ENCODE results near the gene POC1A. TPM values are rescaled to one million over a fixed set of nuclear protein-coding genes. Genes with fewer than 3 reads are reported as not detected.

Gene POC1A
- total and polyA plus RNA-seq, 7 donors, result 0.66 to 15.8 (median 1.7) TPM

DNA sequence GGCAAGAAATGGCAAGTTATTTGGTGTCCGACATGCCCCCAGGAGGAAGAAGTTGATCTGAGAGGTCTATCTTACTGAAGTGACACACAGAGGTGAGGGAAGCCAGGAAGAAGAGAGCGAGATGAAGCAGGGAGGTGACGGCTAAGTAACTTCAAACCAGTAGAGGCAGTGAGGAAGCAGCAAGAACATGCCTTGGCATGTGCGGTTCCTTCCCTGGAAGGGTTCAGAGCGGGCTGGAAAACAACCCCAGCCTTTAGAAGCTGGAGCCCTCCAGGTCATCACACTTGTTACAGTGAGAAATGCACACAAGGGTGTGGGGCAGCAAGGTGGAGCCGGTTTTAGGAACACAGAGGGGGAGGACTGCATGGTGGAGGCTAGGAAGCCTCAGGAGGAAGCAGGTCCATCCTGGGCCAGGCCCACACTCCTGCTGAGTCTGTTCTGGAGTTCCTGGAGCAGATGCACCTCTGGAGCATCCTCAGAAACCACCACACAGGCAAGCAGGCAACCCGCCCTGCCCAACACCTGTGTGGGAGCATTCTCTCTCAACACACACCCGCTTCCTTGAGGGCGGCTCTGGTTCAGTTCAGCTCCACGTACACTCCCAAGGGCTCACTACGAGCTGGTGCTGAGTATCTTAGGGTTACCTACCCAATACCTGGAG is 47.1 kb downstream of the POC1A start:
- Histone ChIP-seq H3K4me3 (no peak overlapping the region), H3K27ac (no peak overlapping the region), H3K4me1 (peaks cover 0 to 5% (median 4%) of the 10 kb centered on the region in 4 donors), H3K36me3 (no peaks in the 10 kb centered on the region), H3K27me3 (no peaks in the 10 kb centered on the region), H3K9me3 (no peaks in the 10 kb centered on the region)
- intact Hi-C loops (cut with DNase I), result no loop called here
- no peak for TF ChIP-seq POLR2AphosphoS5 (IDR thresholded peaks at IDR 0.05)
- TF ChIP-seq, protein P1, sequence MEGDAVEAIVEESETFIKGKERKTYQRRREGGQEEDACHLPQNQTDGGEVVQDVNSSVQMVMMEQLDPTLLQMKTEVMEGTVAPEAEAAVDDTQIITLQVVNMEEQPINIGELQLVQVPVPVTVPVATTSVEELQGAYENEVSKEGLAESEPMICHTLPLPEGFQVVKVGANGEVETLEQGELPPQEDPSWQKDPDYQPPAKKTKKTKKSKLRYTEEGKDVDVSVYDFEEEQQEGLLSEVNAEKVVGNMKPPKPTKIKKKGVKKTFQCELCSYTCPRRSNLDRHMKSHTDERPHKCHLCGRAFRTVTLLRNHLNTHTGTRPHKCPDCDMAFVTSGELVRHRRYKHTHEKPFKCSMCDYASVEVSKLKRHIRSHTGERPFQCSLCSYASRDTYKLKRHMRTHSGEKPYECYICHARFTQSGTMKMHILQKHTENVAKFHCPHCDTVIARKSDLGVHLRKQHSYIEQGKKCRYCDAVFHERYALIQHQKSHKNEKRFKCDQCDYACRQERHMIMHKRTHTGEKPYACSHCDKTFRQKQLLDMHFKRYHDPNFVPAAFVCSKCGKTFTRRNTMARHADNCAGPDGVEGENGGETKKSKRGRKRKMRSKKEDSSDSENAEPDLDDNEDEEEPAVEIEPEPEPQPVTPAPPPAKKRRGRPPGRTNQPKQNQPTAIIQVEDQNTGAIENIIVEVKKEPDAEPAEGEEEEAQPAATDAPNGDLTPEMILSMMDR (IDR thresholded peaks at IDR 0.05), result no peak
- peak; percentile 27 for DNase-seq
- 91 to 94% methylated on average over 11 of the region's 11 CpGs for WGBS, 2 donors

DNA sequence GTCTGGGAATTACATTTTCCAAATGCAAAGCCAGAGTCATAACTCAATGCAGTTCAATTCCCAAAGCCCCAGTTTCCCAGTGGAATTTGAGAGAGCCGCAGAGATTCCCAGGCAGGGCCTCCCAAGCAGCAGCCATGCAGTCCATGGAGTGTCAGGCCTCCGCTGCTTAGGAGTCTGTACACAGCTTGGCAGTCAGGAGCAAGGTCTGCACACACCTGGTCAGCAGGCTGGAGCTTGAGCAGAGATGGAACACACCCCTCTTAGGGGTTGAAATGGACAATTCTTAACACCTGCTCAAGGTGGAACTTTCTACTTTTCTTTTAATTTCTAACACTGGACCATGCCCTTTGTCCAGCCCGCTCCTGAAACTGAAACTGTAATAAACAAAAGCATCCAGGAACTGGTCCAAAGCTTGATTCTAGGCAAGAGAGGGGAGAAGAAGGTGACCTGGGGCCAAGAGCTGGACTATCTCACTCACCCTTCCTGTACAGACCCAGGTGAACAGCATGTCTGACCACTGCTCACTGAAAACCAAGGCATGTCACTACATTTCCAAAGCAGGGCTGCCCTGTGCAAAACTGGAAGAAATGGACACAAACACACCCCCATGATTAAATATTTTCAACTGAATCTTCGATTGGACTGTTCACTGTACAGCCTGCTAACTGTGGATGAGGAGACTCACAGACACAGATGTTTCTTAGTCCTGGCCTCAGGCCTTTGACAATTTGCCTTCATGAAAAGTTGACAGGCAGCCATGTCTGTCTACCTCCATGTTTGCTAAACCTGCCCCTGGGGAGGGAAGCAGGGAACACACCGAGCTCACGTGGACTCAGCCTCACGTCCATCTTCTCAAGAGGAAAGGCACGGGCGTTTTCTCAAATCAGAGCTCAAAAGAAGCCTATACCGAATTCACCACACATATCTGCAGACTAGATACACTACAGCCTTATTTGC is 49.3 kb downstream of the POC1A start:
- 92 to 94% methylated on average over 10 of the region's 10 CpGs for WGBS, 2 donors
- intact Hi-C loops (cut with DNase I), result no loop called here
- TF ChIP-seq POLR2A (IDR thresholded peaks at IDR 0.05) (no peak), POLR2AphosphoS5 (IDR thresholded peaks at IDR 0.05) (no peak), EP300 (IDR thresholded peaks at IDR 0.05) (no peak)
- TF ChIP-seq, protein P1 (IDR thresholded peaks at IDR 0.05), result no peak
- peak; percentile 27 for DNase-seq
- H3K27ac ChIP-seq, result no peak overlapping the region
- peaks cover 0 to 5% (median 4%) of the 10 kb centered on the region in 4 donors for H3K4me1 ChIP-seq
- no peaks in the 10 kb centered on the region for H3K36me3 ChIP-seq
- H3K27me3 ChIP-seq, result no peaks in the 10 kb centered on the region
- H3K4me3 ChIP-seq, result no peak overlapping the region
- H3K9me3 ChIP-seq, result peaks cover 0 to 7% (median 0%) of the 10 kb centered on the region in 4 donors

DNA sequence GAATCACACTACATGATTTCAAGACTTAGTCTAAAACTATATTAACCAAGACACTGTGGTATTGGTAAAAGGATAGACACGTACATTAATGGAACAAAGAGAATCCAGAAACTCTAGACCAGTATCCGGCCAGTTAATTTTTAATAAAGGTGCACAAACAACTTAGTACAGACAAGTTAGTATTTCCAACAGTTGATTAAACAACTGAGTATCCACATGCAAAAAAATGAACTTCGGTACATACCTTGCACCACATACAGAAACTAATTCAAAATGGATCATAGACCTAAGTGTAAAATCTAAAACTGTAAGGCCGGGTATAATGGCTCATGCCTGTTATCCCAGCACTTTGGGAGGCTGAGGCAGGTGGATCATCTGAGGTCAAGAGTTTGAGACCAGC is 51.3 kb downstream of the POC1A start:
- Histone ChIP-seq H3K27me3 (no peaks in the 10 kb centered on the region), H3K9me3 (peaks cover 0 to 7% (median 0%) of the 10 kb centered on the region in 4 donors), H3K27ac (no peak overlapping the region), H3K36me3 (no peaks in the 10 kb centered on the region), H3K4me1 (no peaks in the 10 kb centered on the region), H3K4me3 (no peak overlapping the region)
- intact Hi-C loops (cut with DNase I), result no loop called here
- WGBS, 2 donors, result 97 to 98% methylated on average over 4 of the region's 4 CpGs
- DNase-seq, result no peak
- TF ChIP-seq, protein P1 (IDR thresholded peaks at IDR 0.05), result no peak
- no peak for TF ChIP-seq POLR2A (IDR thresholded peaks at IDR 0.05)
- no peak for TF ChIP-seq EP300 (IDR thresholded peaks at IDR 0.05)
- TF ChIP-seq POLR2AphosphoS5 (IDR thresholded peaks at IDR 0.05), result no peak

DNA sequence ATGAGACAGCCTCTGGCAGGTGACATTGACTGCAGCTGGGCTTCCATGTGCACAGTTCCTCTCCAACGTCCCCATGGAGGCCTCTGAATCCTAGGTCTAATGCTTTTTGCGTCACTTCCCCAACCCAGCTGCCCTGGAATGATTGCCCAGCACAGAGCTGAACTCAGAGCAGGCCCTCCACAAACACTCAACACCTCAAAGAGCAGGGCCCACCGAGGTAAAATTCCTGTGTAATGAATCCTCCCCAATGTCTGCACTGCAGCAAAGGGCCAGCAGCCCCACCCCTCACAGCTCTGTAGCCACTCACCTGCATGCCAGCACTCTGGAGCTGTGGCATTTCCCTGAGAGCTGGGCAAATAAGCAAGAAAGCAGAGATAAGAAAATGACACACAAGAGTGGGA is 55.2 kb downstream of the POC1A start:
- H3K27me3 ChIP-seq, result no peaks in the 10 kb centered on the region
- 68 to 78% methylated on average over 3 of the region's 3 CpGs for WGBS, 2 donors
- no peaks in the 10 kb centered on the region for H3K4me1 ChIP-seq
- H3K4me3 ChIP-seq, result no peak overlapping the region
- intact Hi-C loops (cut with DNase I), result no loop called here
- TF ChIP-seq POLR2A (IDR thresholded peaks at IDR 0.05) (no peak), EP300 (IDR thresholded peaks at IDR 0.05) (no peak), POLR2AphosphoS5 (IDR thresholded peaks at IDR 0.05) (no peak)
- TF ChIP-seq, protein P1 (IDR thresholded peaks at IDR 0.05), result no peak
- H3K9me3 ChIP-seq, result peaks cover 0 to 7% (median 0%) of the 10 kb centered on the region in 4 donors
- H3K36me3 ChIP-seq, result no peaks in the 10 kb centered on the region
- peak; percentile 41 for DNase-seq
- no peak overlapping the region for H3K27ac ChIP-seq
